GM18858 (cell line): ENCODE results near the gene RPS18.
A peak's percentile ranks its signal among the peaks of the same experiment; 100 is the strongest.

Experiments used
- ATAC-seq: cut with Tn5 transposase; IDR thresholded peaks from one replicate; pipeline ENCODE4 v1.9.1; 2021; ENCODE audit not compliant: unreplicated experiment

The RPS18 gene

GRCh38 chr6:33289784-33290315, 18.0 kb downstream of the RPS18 start:
- no peak for ATAC-seq

- ATAC-seq, result no peak
Observed at GRCh38 chr6:33290459-33290858, 18.6 kb downstream of the RPS18 start.

- no peak for ATAC-seq
Observed at GRCh38 chr6:33292996-33293682, 21.3 kb downstream of the RPS18 start.

GRCh38 chr6:33294086-33294823, 22.4 kb downstream of the RPS18 start:
- no peak for ATAC-seq

- no peak for ATAC-seq
Observed at GRCh38 chr6:33295621-33296369, 23.9 kb downstream of the RPS18 start.

GRCh38 chr6:33296797-33297405, 25.0 kb downstream of the RPS18 start:
- ATAC-seq, result no peak

- no peak for ATAC-seq
Observed at GRCh38 chr6:33297406-33297955, 25.6 kb downstream of the RPS18 start.

GRCh38 chr6:33297956-33298772, 26.3 kb downstream of the RPS18 start:
- ATAC-seq, result no peak

GRCh38 chr6:33298773-33299236, 26.9 kb downstream of the RPS18 start, which contains the start of gene RGL2:
RGL2 (minus strand) TSS chr6:33298942; CDS start chr6:33298610, 332 bp downstream.
- ATAC-seq, result no peak

GRCh38 chr6:33299237-33299944, 27.5 kb downstream of the RPS18 start:
- ATAC-seq, result peak; percentile 67

- no peak for ATAC-seq
Observed at GRCh38 chr6:33301877-33302276, 30.0 kb downstream of the RPS18 start.

- ATAC-seq, result no peak
Observed at GRCh38 chr6:33304216-33304615, 32.3 kb downstream of the RPS18 start.

GRCh38 chr6:33305052-33305451, 33.2 kb downstream of the RPS18 start:
- ATAC-seq, result no peak

- ATAC-seq, result no peak
Observed at GRCh38 chr6:33306356-33306755, 34.5 kb downstream of the RPS18 start.

- no peak for ATAC-seq
Observed at GRCh38 chr6:33312361-33313104, 40.7 kb downstream of the RPS18 start.

GRCh38 chr6:33313105-33313708, 41.3 kb downstream of the RPS18 start:
- ATAC-seq, result no peak

GRCh38 chr6:33313709-33314514, 42.0 kb downstream of the RPS18 start, which contains the start of gene TAPBP:
TAPBP (minus strand) TSS chr6:33314078; CDS start chr6:33314041, 37 bp downstream.
- peak; percentile 29 for ATAC-seq
